Neural crest cell (in vitro differentiated cells): Measurements from ENCODE around the gene COL24A1. TPM values are rescaled to one million over a fixed set of nuclear protein-coding genes. Genes with fewer than 3 reads are reported as not detected.

Experiments used
- DNase-seq: peaks from one replicate; pipeline ENCODE4 v3.0.0; 2021; ENCODE audit warnings: low read depth, mixed read lengths, low spot score
- H3K27ac Mint-ChIP-seq: one replicate; pipeline ENCODE4 v1.8.0; 2021; ENCODE audit warnings: mild to moderate bottlenecking, mixed read lengths; ENCODE audit not compliant: unreplicated experiment
- H3K27me3 Mint-ChIP-seq: 2 replicates; pipeline ENCODE4 v1.8.0; 2021; ENCODE audit warnings: low read depth, mild to moderate bottlenecking, mixed read lengths
- H3K36me3 Mint-ChIP-seq: 2 replicates; pipeline ENCODE4 v1.8.0; 2021; ENCODE audit warnings: low read depth, mild to moderate bottlenecking, mixed read lengths
- H3K4me1 Mint-ChIP-seq: 2 replicates; pipeline ENCODE4 v1.8.0; 2021; ENCODE audit warnings: mixed read lengths
- H3K4me3 Mint-ChIP-seq: one replicate; pipeline ENCODE4 v1.8.0; 2021; ENCODE audit warnings: mild to moderate bottlenecking, mixed read lengths
- H3K9me3 Mint-ChIP-seq: 2 replicates; pipeline ENCODE4 v1.8.0; 2021; ENCODE audit warnings: mixed read lengths
- total RNA-seq: library from RNA; stranded (reverse); gene quantifications from 2 replicates; pipeline ENCODE4 v1.2.1, GENCODE V29; 2021
- TF ChIP-seq, protein P1 (sequence below): fragments of 200-600 bp; sonication (generic); conservative IDR thresholded peaks from 2 replicates; pipeline ENCODE4 v1.5.0; 2021; ENCODE audit warnings: antibody characterized with exemption, mild to moderate bottlenecking

The COL24A1 gene
- total RNA-seq, 1 donor from 2014 or later = 0.35 TPM

DNA sequence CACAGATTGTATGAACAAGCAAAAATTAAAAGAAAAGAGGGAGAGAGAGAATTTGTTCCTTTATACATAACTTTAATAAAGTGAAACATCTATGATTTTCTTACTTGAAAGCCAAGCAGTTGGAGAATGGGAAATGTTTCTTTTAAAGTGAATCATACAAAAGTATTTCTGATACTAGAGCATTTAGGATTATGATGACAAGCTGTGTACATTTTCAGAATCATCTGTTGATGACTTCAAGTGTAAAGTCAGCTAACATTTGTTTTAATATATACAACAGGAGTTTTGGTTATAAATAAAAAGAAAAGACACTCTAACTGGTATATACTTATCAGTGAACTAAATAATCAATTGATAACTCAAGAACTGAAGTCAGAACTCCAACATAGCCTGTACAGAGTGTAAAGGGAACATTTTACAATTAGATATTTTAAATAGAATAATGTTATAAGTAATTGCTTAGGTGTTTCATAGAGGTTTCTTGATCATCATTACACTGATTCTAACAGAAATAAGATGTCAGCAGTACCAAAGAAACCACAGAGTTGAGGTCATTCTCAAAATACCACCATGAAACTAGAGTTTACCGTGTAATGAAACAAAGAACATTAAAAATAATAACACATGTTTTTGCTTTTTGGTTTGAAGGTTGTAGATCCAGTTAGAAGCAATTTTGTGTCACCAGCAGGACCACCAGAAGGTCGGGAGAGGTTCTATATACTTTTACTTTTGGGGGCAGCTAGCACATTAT is 103.4 kb downstream of the COL24A1 start:
- Mint-ChIP-seq H3K4me3 (no peak overlapping the region), H3K27ac (no peak overlapping the region), H3K36me3 (no peaks in the 10 kb centered on the region), H3K9me3 (no peaks in the 10 kb centered on the region), H3K4me1 (no peaks in the 10 kb centered on the region), H3K27me3 (no peaks in the 10 kb centered on the region)
- DNase-seq = no peak
- TF ChIP-seq, protein P1, sequence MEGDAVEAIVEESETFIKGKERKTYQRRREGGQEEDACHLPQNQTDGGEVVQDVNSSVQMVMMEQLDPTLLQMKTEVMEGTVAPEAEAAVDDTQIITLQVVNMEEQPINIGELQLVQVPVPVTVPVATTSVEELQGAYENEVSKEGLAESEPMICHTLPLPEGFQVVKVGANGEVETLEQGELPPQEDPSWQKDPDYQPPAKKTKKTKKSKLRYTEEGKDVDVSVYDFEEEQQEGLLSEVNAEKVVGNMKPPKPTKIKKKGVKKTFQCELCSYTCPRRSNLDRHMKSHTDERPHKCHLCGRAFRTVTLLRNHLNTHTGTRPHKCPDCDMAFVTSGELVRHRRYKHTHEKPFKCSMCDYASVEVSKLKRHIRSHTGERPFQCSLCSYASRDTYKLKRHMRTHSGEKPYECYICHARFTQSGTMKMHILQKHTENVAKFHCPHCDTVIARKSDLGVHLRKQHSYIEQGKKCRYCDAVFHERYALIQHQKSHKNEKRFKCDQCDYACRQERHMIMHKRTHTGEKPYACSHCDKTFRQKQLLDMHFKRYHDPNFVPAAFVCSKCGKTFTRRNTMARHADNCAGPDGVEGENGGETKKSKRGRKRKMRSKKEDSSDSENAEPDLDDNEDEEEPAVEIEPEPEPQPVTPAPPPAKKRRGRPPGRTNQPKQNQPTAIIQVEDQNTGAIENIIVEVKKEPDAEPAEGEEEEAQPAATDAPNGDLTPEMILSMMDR = no peak

DNA sequence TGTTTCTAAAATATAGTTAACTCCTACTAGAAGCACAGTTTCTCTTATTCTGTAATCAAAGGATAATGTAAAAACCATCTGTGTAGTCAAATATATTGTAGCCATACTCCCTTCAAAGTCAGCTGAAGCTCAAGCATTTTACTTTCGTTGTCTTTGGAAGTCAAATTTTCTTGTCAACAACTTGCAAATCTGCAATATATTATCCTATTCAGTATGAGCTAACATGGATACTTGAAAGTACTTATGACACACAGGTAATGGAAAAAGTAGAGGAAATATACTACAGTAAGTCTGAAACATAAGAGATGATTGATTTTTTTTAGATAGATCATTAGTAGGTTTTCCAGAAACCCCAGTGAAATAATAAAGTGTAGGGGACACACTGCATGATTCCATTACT is 121.5 kb downstream of the COL24A1 start:
- H3K4me3 Mint-ChIP-seq = no peak overlapping the region
- H3K9me3 Mint-ChIP-seq = peaks cover 4% of the 10 kb centered on the region
- no peaks in the 10 kb centered on the region for H3K36me3 Mint-ChIP-seq
- no peak overlapping the region for H3K27ac Mint-ChIP-seq
- no peaks in the 10 kb centered on the region for H3K4me1 Mint-ChIP-seq
- DNase-seq = no peak
- H3K27me3 Mint-ChIP-seq = peaks cover 5% of the 10 kb centered on the region
- TF ChIP-seq, protein P1 = no peak

DNA sequence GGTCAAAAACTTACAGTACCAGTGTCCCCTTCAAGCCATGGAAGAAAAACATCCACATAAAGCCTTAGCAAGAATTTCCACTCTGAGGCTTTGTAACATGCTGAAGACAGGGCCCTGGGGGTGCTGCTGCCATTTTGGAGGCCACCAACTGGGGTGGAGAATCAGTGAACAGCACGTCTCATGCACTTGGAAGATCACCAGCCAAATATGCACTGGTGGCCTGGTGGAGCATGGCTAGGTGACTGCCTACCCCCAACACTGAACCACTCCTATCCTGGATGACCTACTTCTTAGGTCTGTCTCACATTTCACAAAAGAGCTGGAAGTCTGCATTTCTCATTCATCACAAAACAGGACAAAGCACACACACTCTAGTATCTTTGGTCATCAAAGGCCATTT is 126.4 kb downstream of the COL24A1 start:
- Mint-ChIP-seq H3K36me3 (no peaks in the 10 kb centered on the region), H3K4me1 (no peaks in the 10 kb centered on the region), H3K27ac (no peak overlapping the region), H3K27me3 (no peaks in the 10 kb centered on the region), H3K4me3 (no peak overlapping the region), H3K9me3 (peaks cover 3% of the 10 kb centered on the region)
- DNase-seq = no peak
- TF ChIP-seq, protein P1 = no peak

DNA sequence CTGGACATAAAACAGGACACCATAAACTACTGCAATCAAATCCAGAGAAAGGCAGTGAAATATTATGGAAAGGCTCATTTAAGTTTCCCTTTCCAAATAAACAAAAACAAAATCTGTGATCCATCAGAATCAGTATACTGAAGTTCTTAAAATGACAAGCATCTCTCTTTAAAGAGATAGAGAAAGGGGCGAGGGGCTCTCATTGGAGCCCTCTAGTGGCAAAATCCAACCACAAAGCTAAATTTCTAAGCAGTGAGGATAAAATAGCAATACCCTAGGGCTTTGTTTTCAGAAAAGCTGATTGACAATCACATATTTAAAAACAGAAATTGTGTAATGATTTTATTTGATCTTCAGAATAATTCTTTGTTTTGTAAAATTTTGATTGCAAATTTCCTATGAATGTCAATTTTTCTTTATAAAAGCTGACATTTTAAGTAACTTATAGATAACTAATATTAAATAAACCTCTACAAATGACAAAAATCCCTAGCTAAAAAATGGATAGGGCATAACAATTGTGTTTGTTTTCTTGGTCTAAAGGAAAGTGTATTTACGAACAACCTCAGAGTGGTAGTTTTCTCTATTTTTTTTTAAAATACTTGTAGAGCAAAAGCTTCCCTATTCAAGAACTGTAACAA is 138.2 kb downstream of the COL24A1 start:
- Mint-ChIP-seq H3K9me3 (no peaks in the 10 kb centered on the region), H3K27me3 (no peaks in the 10 kb centered on the region), H3K4me3 (no peak overlapping the region), H3K36me3 (no peaks in the 10 kb centered on the region), H3K27ac (no peak overlapping the region), H3K4me1 (no peaks in the 10 kb centered on the region)
- DNase-seq = peak; percentile 31
- TF ChIP-seq, protein P1 = peak; percentile 87

DNA sequence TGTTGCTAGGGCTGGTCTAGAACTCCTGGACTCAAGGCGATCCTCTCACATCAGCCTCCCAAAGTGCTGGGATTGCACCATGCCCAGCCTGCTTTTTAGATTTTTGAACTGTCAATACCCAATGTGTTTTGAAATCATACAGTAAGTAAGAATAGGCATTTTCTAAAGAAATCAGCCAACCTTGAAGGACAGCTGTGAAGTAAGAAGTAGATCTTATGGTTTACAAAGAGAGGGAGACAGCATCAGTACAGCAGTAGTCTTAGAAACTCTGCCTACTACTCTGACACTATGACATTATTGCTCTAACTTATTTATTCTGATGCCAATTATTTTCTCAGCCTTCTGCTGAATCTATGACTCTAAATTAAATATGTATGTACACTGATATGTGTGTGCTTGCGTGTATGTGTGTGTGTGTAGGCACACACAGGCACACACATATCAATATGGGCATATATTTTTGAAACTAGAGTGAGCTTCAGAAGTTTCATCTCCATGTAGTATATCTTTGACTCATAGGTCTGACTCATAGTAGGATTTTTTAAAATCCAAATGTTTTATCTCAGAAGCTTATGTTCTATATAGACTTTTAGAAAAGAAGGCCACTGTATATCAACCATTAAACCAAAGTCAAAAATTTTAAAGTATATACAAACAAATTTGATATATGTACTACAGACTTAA is 140.4 kb downstream of the COL24A1 start:
- Mint-ChIP-seq H3K4me1 (no peaks in the 10 kb centered on the region), H3K9me3 (no peaks in the 10 kb centered on the region), H3K36me3 (no peaks in the 10 kb centered on the region), H3K4me3 (no peak overlapping the region), H3K27me3 (no peaks in the 10 kb centered on the region), H3K27ac (no peak overlapping the region)
- no peak for DNase-seq
- TF ChIP-seq, protein P1 = no peak
